A549 (cell line): Measurements from ENCODE around the gene RPL23.

Experiments used
- CTCF ChIP-seq: fragments of >200 bp; sonication (Bioruptor Twin); formaldehyde crosslinking; IDR thresholded peaks from 3 replicates; pipeline ENCODE4 v1.5.1; 2016
- EP300 ChIP-seq, 2 experiments: fragments of >200 bp; sonication (Bioruptor Twin); formaldehyde crosslinking; IDR thresholded peaks; 2 replicates in 1 of 2; 3 replicates in 1 of 2; pipeline ENCODE4 v1.6.1; 2016 to 2017
- HMGXB4 ChIP-seq: fragments of 250-450 bp; sonication (Bioruptor Pico); IDR thresholded peaks from 2 replicates; pipeline ENCODE4 v1.5.0; 2021; ENCODE audit warnings: mild to moderate bottlenecking, moderate library complexity, borderline replicate concordance
- MAX ChIP-seq: IDR thresholded peaks from 2 replicates; pipeline ENCODE4 v1.6.1; 2012
- MAZ ChIP-seq: fragments of 150-350 bp; IDR thresholded peaks from 2 replicates; pipeline ENCODE4 v1.6.1; 2014; ENCODE audit warnings: antibody characterized with exemption, low read depth, low read length, borderline replicate concordance
- NFE2L2 ChIP-seq: fragments of 150-350 bp; conservative IDR thresholded peaks from 2 replicates; pipeline ENCODE4 v1.6.1; 2014; ENCODE audit warnings: low read length
- PHF8 ChIP-seq: fragments of 200-600 bp; sonication (generic); IDR thresholded peaks from 2 replicates; pipeline ENCODE4 v1.6.1; 2016; ENCODE audit warnings: low read depth, mild to moderate bottlenecking, antibody characterized with exemption, moderate library complexity, borderline replicate concordance
- REST ChIP-seq: fragments of 200-600 bp; sonication (generic); IDR thresholded peaks from 2 replicates; pipeline ENCODE4 v1.6.1; 2016; ENCODE audit warnings: antibody characterized with exemption, mild to moderate bottlenecking, moderate library complexity
- ZSCAN20 ChIP-seq: fragments of 250-450 bp; sonication (Bioruptor Pico); IDR thresholded peaks from 2 replicates; pipeline ENCODE4 v1.8.0; 2022; ENCODE audit warnings: mild to moderate bottlenecking, moderate library complexity

- no peak for TF ChIP-seq MAX
- TF ChIP-seq CTCF = no peak
- no peak for TF ChIP-seq PHF8
- TF ChIP-seq REST = no peak
- TF ChIP-seq ZSCAN20 (CRISPR knock-in tag) = no peak
- no peak for TF ChIP-seq NFE2L2
- no peak for TF ChIP-seq MAZ
- TF ChIP-seq HMGXB4 (CRISPR knock-in tag) = no peak
- TF ChIP-seq EP300 (IDR thresholded peaks at IDR 0.05) = no peak
Measured at GRCh38 chr17:38894276-38894675, 40.8 kb upstream of the RPL23 start.
